ENCODE measurements around the gene POLE. TPM values are rescaled to one million over a fixed set of nuclear protein-coding genes. Genes with fewer than 3 reads are reported as not detected.

The POLE gene
- total RNA-seq, 1 experiment from 2014 or later, result 144 TPM

- ChIA-PET POLR2A (interaction anchor here (0.6 kb wide), 2 partner anchors 33 to 68 kb away, joined by 4 to 9 read pairs; no protein-coding TSS in a partner anchor), CTCF (interaction anchor here (1.9 kb wide), 1 partner anchor 50 kb away, joined by 4 read pairs; no protein-coding TSS in a partner anchor)
- Mint-ChIP-seq H3K36me3 (peaks cover 56% of the 10 kb centered on the region), H3K9me3 (no peaks in the 10 kb centered on the region), H3K4me1 (no peaks in the 10 kb centered on the region), H3K27me3 (ENCODE audit: low read depth) (no peaks in the 10 kb centered on the region), H3K4me3 (no peak overlapping the region), H3K27ac (peak overlapping the region; percentile 34)
- TF ChIP-seq ZSCAN18 (CRISPR knock-in tag; IDR thresholded peaks at IDR 0.05), result no peak
- no peak for DNase-seq (ENCODE audit: low spot score)
- ATAC-seq, result no peak
These were observed 32.2 kb upstream of the POLE start for GRCh38 chr12:132719141-132719953.

GRCh38 chr12:132718644-132719043 is 31.5 kb upstream of the POLE start:
- TF ChIP-seq ZNF138 (CRISPR knock-in tag; conservative IDR thresholded peaks at IDR 0.05) (no peak), E2F5 (CRISPR knock-in tag; IDR thresholded peaks at IDR 0.05) (no peak), SMAD3 (CRISPR knock-in tag; IDR thresholded peaks at IDR 0.05; ENCODE audit: borderline replicate concordance) (no peak), NFYB (CRISPR knock-in tag; conservative IDR thresholded peaks at IDR 0.05; ENCODE audit: low read depth) (no peak)
- POLR2A ChIA-PET, result no interaction called here
- CTCF ChIA-PET, result interaction anchor here (1.9 kb wide), 1 partner anchor 50 kb away, joined by 4 read pairs; no protein-coding TSS in a partner anchor
- no peaks in the 10 kb centered on the region for H3K9me3 Mint-ChIP-seq
- no peaks in the 10 kb centered on the region for H3K4me1 Mint-ChIP-seq
- ATAC-seq (no peak), DNase-seq (ENCODE audit: low spot score) (no peak)
- no peak overlapping the region for H3K4me3 Mint-ChIP-seq
- H3K36me3 Mint-ChIP-seq, result peaks cover 52% of the 10 kb centered on the region
- 0 out of 2 replicates have a peak overlapping the region, but pooled peaks have one; percentile 34 for H3K27ac Mint-ChIP-seq
- no peaks in the 10 kb centered on the region for H3K27me3 Mint-ChIP-seq (ENCODE audit: low read depth)

GRCh38 chr12:132717531-132718387 is 30.6 kb upstream of the POLE start:
- ChIA-PET POLR2A (no interaction called here), CTCF (interaction anchor here (1.9 kb wide), 1 partner anchor 51 kb away, joined by 4 read pairs; no protein-coding TSS in a partner anchor)
- Mint-ChIP-seq H3K4me1 (no peaks in the 10 kb centered on the region), H3K4me3 (no peak overlapping the region), H3K9me3 (no peaks in the 10 kb centered on the region), H3K36me3 (peaks cover 46% of the 10 kb centered on the region), H3K27me3 (ENCODE audit: low read depth) (no peaks in the 10 kb centered on the region), H3K27ac (no peak overlapping the region)
- no peak for DNase-seq (ENCODE audit: low spot score)
- ATAC-seq, result peak; percentile 26
- TF ChIP-seq FOXP4 (CRISPR knock-in tag; IDR thresholded peaks at IDR 0.05), result no peak
- TF ChIP-seq ZNF121 (CRISPR knock-in tag; IDR thresholded peaks at IDR 0.05), result no peak
- TF ChIP-seq ATF2 (CRISPR knock-in tag; IDR thresholded peaks at IDR 0.05; ENCODE audit: borderline replicate concordance, low read depth), result no peak
- TF ChIP-seq ZNF317 (CRISPR knock-in tag; IDR thresholded peaks at IDR 0.05; ENCODE audit: borderline replicate concordance, low read depth), result no peak
- no peak for TF ChIP-seq IRF1 (CRISPR knock-in tag; IDR thresholded peaks at IDR 0.05)
- TF ChIP-seq ATF1 (CRISPR knock-in tag; IDR thresholded peaks at IDR 0.05), result no peak
- TF ChIP-seq ZMAT4 (CRISPR knock-in tag; IDR thresholded peaks at IDR 0.05), result no peak
- no peak for TF ChIP-seq AFF4 (CRISPR knock-in tag; IDR thresholded peaks at IDR 0.05; ENCODE audit: borderline replicate concordance)
- TF ChIP-seq ZNF138 (CRISPR knock-in tag; conservative IDR thresholded peaks at IDR 0.05), result no peak
- no peak for TF ChIP-seq HMGXB4 (CRISPR knock-in tag; IDR thresholded peaks at IDR 0.05)

All from WTC11 (cell line).